Suprapubic skin (tissue), 4 donors: ENCODE data around the gene METRNL.

Source experiments
- EP300 ChIP-seq: sonication (generic); formaldehyde crosslinking; IDR thresholded peaks from one replicate; pipeline ENCODE4 v1.6.1; 2017; ENCODE audit warnings: antibody characterized with exemption
- POLR2A ChIP-seq, 2 donors: fragments of 450-650 bp; IDR thresholded peaks; one replicate each; pipeline ENCODE4 v1.6.1; 2017; ENCODE audit warnings: antibody characterized with exemption in 2 of 2, mild to moderate bottlenecking in 2 of 2, moderate library complexity in 2 of 2
- POLR2AphosphoS5 ChIP-seq, 3 donors: sonication (generic); formaldehyde crosslinking; IDR thresholded peaks; one replicate each; pipeline ENCODE4 v1.6.1; 2017; ENCODE audit warnings: antibody characterized with exemption in 3 of 3
- TF ChIP-seq, protein P1 (sequence below), 2 donors: fragments of 200-600 bp in 1 of 2; fragments of 450-650 bp in 1 of 2; sonication (generic) in 1 of 2; IDR thresholded peaks; one replicate each; pipeline ENCODE4 v1.5.1; 2016 to 2019; ENCODE audit warnings: antibody characterized with exemption in 2 of 2, mild to moderate bottlenecking in 1 of 2, moderate library complexity in 1 of 2

DNA sequence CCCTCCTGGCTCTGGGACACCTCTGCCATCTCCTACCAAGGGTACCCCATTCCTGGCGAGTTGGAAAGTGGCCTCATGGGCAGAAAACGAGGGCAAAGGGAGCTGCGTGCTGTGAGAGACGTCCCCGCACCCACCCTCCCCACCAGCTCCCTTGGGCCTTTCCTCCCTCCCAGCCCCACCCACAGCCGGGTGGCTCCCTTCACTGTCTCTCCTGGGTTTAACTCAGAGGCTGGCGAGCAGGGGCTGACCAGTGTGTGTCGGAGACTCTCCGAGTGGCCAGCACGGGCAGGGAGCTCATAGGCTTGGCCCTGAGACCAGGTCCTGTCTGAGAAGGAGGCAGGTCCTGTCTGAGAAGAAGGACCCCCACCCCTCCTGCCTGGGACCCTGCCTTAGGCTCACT is 26.1 kb downstream of the METRNL start:
- TF ChIP-seq POLR2A (IDR thresholded peaks at IDR 0.05), result no peak
- no peak for TF ChIP-seq POLR2AphosphoS5 (IDR thresholded peaks at IDR 0.05)
- TF ChIP-seq, protein P1, sequence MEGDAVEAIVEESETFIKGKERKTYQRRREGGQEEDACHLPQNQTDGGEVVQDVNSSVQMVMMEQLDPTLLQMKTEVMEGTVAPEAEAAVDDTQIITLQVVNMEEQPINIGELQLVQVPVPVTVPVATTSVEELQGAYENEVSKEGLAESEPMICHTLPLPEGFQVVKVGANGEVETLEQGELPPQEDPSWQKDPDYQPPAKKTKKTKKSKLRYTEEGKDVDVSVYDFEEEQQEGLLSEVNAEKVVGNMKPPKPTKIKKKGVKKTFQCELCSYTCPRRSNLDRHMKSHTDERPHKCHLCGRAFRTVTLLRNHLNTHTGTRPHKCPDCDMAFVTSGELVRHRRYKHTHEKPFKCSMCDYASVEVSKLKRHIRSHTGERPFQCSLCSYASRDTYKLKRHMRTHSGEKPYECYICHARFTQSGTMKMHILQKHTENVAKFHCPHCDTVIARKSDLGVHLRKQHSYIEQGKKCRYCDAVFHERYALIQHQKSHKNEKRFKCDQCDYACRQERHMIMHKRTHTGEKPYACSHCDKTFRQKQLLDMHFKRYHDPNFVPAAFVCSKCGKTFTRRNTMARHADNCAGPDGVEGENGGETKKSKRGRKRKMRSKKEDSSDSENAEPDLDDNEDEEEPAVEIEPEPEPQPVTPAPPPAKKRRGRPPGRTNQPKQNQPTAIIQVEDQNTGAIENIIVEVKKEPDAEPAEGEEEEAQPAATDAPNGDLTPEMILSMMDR (IDR thresholded peaks at IDR 0.05), result no peak
- no peak for TF ChIP-seq EP300
